Ascending aorta (tissue), 2 donors: Measurements from ENCODE around the gene MCM9. TPM values are rescaled to one million over a fixed set of nuclear protein-coding genes. Genes with fewer than 3 reads are reported as not detected.

ENCODE experiments used
- DNase-seq, 2 donors: peaks; one replicate each; pipeline ENCODE4 v3.0.0-alpha.2; 2019; ENCODE audit warnings: low spot score in 2 of 2
- H3K27ac ChIP-seq, 2 donors: fragments of 200-600 bp; sonication (generic); one replicate each; pipeline ENCODE4 v1.5.1; 2016 to 2017; ENCODE audit warnings: mild to moderate bottlenecking in 1 of 2
- H3K27me3 ChIP-seq: fragments of 200-600 bp; sonication (generic); one replicate; pipeline ENCODE4 v1.5.1; 2017
- H3K36me3 ChIP-seq, 2 donors: fragments of 200-600 bp; sonication (generic); one replicate each; pipeline ENCODE4 v1.5.1; 2016
- H3K4me1 ChIP-seq, 2 donors: fragments of 200-600 bp; sonication (generic); one replicate each; pipeline ENCODE4 v1.5.1; 2016 to 2017; ENCODE audit warnings: mild to moderate bottlenecking in 1 of 2
- H3K4me3 ChIP-seq, 2 donors: fragments of 200-600 bp; sonication (generic); one replicate each; pipeline ENCODE4 v1.5.1; 2016 to 2017; ENCODE audit warnings: mild to moderate bottlenecking in 1 of 2
- H3K9me3 ChIP-seq, 2 donors: fragments of 200-600 bp; sonication (generic); one replicate each; pipeline ENCODE4 v1.5.1; 2016
- CTCF ChIP-seq, 3 experiments: fragments of 200-600 bp in 2 of 3; fragments of 450-650 bp in 1 of 3; sonication (generic) in 2 of 3; IDR thresholded peaks; one replicate each; pipeline ENCODE4 v1.5.1; 2016 to 2019; ENCODE audit warnings: antibody characterized with exemption in 3 of 3, mild to moderate bottlenecking in 1 of 3, moderate library complexity in 1 of 3
- intact Hi-C: fragments of 100-400 bp; cut with DNase I; formaldehyde crosslinking; loops from one replicate; pipeline ENCODE4 v1.15.1; 2023
- total RNA-seq: library from RNA; depleted of rRNA; stranded (reverse); fragments of >200 nt; gene quantifications from one replicate; pipeline ENCODE4 v1.1.0, GENCODE V29; 2016

Gene MCM9
- total RNA-seq, 1 donor from 2014 or later = 5.5 TPM

DNA sequence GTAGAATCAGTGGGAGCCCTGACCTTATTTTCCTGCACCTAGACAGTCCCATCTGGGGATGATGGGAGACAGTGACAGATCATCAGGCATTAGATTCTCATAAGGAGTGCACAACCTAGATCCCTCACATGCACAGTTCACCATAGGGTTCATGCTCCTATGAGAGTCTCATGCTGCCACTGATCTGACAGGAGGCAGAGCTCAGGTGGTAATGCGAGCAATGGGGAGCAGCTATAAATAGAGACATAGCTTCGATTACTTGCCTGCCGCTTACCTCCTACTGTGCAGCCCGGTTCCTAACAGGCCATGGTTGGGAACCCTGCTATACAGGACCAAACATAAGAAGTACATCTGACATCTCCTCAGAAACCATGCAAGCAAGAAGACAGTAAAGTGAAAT is 72.5 kb downstream of the MCM9 start:
- Histone ChIP-seq H3K4me1 (no peaks in the 10 kb centered on the region), H3K27me3 (no peaks in the 10 kb centered on the region), H3K36me3 (no peaks in the 10 kb centered on the region), H3K27ac (no peak overlapping the region), H3K4me3 (no peak overlapping the region), H3K9me3 (peaks cover 0 to 3% of the 10 kb centered on the region in 2 donors)
- intact Hi-C loops = no loop called here
- TF ChIP-seq CTCF (IDR thresholded peaks at IDR 0.05) = no peak
- no peak for DNase-seq

- DNase-seq = no peak
- Histone ChIP-seq H3K4me3 (no peak overlapping the region), H3K27ac (no peak overlapping the region), H3K27me3 (no peaks in the 10 kb centered on the region), H3K9me3 (no peaks in the 10 kb centered on the region), H3K36me3 (no peaks in the 10 kb centered on the region), H3K4me1 (no peaks in the 10 kb centered on the region)
- TF ChIP-seq CTCF (IDR thresholded peaks at IDR 0.05) = no peak
- intact Hi-C loops = no loop called here
Observed at GRCh38 chr6:118860880-118861279, 74.1 kb downstream of the MCM9 start.

- Histone ChIP-seq H3K27me3 (no peaks in the 10 kb centered on the region), H3K4me3 (no peak overlapping the region), H3K27ac (no peak overlapping the region), H3K36me3 (no peaks in the 10 kb centered on the region), H3K9me3 (no peaks in the 10 kb centered on the region), H3K4me1 (no peaks in the 10 kb centered on the region)
- intact Hi-C loops = no loop called here
- no peak for DNase-seq
- no peak for TF ChIP-seq CTCF (IDR thresholded peaks at IDR 0.05)
Observed at GRCh38 chr6:118860363-118860762, 74.6 kb downstream of the MCM9 start.

GRCh38 chr6:118859517-118860064 is 75.4 kb downstream of the MCM9 start:
- H3K27ac ChIP-seq = no peak overlapping the region
- no peak for TF ChIP-seq CTCF (IDR thresholded peaks at IDR 0.05)
- H3K4me1 ChIP-seq = no peaks in the 10 kb centered on the region
- no peaks in the 10 kb centered on the region for H3K9me3 ChIP-seq
- no peaks in the 10 kb centered on the region for H3K36me3 ChIP-seq
- H3K27me3 ChIP-seq = no peaks in the 10 kb centered on the region
- intact Hi-C loops = no loop called here
- no peak overlapping the region for H3K4me3 ChIP-seq
- DNase-seq = no peak

DNA sequence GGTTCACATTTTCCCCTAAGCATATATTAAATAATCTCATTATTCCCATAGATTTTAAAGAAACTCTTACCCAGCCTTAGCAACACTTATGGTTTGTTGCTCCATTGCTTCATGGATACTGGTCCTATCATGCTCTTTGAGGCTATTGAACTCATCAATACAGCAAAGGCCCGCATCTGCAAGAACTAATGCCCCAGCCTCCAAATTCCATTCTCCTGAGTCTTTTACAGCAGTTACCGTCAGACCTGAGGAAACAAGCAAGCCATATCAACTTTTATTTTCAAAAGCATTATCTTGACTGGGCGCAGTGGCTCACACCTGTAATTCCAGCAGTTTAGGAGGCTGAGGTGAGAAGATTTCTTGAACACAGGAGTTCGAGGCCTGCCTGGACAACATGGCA is 78.7 kb downstream of the MCM9 start:
- H3K4me3 ChIP-seq = no peak overlapping the region
- H3K27ac ChIP-seq = no peak overlapping the region
- H3K27me3 ChIP-seq = no peaks in the 10 kb centered on the region
- no peak for TF ChIP-seq CTCF (IDR thresholded peaks at IDR 0.05)
- no peaks in the 10 kb centered on the region for H3K9me3 ChIP-seq
- no peak for DNase-seq
- H3K4me1 ChIP-seq = no peaks in the 10 kb centered on the region
- no peaks in the 10 kb centered on the region for H3K36me3 ChIP-seq
- intact Hi-C loops = no loop called here

DNA sequence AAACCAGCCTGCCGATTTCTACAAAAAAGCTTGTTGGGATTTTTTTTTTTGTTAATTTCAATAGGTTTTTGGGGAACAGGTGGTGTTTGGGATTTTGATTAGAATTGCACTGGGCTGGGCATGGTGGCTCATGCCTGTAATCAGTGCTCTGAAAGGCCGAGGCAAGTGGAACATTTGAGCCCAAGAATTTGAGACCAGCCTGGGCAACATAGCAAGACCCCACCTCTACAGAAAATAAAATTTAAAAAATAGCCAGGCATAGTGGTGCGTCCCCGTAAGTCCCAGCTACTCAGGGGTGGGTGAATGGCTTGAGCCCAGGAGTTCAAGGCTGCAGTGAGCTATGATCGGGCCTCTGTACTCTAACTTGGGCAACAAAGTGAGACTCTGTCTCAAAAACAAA is 81.6 kb downstream of the MCM9 start:
- no peak for TF ChIP-seq CTCF (IDR thresholded peaks at IDR 0.05)
- no peaks in the 10 kb centered on the region for H3K27me3 ChIP-seq
- H3K36me3 ChIP-seq = no peaks in the 10 kb centered on the region
- H3K4me3 ChIP-seq = no peak overlapping the region
- no peaks in the 10 kb centered on the region for H3K4me1 ChIP-seq
- intact Hi-C loops = no loop called here
- no peak overlapping the region for H3K27ac ChIP-seq
- no peak for DNase-seq
- H3K9me3 ChIP-seq = no peaks in the 10 kb centered on the region
